LHCN-M2 (cell line): Measurements from ENCODE around the gene PLEKHG5. TPM values are rescaled to one million over a fixed set of nuclear protein-coding genes. Genes with fewer than 3 reads are reported as not detected.

Experiments used
- DNase-seq: peaks from one replicate; pipeline ENCODE4 v3.0.0-alpha.2; 2012; ENCODE audit warnings: low read depth
- polyA plus RNA-seq: library from polyadenylated mRNA; unstranded; fragments of >200 nt; gene quantifications from one replicate; pipeline ENCODE4 v1.2.1, GENCODE V29; 2012; ENCODE audit warnings: missing spikeins
- total RNA-seq: library from RNA; depleted of rRNA; stranded (reverse); fragments of >200 nt; gene quantifications from 2 replicates; pipeline ENCODE4 v1.2.3, GENCODE V29; 2014; rRNA removed

The PLEKHG5 gene, protein sequence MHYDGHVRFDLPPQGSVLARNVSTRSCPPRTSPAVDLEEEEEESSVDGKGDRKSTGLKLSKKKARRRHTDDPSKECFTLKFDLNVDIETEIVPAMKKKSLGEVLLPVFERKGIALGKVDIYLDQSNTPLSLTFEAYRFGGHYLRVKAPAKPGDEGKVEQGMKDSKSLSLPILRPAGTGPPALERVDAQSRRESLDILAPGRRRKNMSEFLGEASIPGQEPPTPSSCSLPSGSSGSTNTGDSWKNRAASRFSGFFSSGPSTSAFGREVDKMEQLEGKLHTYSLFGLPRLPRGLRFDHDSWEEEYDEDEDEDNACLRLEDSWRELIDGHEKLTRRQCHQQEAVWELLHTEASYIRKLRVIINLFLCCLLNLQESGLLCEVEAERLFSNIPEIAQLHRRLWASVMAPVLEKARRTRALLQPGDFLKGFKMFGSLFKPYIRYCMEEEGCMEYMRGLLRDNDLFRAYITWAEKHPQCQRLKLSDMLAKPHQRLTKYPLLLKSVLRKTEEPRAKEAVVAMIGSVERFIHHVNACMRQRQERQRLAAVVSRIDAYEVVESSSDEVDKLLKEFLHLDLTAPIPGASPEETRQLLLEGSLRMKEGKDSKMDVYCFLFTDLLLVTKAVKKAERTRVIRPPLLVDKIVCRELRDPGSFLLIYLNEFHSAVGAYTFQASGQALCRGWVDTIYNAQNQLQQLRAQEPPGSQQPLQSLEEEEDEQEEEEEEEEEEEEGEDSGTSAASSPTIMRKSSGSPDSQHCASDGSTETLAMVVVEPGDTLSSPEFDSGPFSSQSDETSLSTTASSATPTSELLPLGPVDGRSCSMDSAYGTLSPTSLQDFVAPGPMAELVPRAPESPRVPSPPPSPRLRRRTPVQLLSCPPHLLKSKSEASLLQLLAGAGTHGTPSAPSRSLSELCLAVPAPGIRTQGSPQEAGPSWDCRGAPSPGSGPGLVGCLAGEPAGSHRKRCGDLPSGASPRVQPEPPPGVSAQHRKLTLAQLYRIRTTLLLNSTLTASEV
- total RNA-seq, result 1.8 and 2.2 TPM in 2 replicates
- polyA plus RNA-seq, result 2.4 TPM

DNA sequence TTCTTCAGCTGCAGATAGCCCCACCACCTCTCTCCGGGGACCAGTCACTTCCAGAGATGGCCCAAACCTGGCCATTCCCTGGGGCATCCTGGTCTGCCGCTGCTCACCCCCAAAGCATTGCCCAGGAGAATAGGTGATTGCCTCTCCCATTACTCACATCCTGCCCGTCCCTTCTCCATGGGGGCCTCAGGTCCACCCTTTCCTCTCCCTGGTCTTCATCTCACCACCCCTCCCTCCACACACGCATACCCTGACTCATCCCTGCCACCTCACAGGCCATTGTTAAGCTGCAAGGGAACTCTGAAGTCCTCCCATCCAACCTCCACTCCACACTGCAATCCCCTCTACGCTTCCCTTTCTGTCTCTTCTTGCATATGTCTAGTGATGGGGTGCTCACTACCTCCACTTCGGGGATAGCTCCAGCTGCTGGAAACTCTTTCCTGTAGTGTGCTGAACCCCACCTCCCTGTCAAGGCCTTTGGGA lies at the start of gene PLEKHG5:
PLEKHG5 (minus strand) TSS at position 188 of the 483 bp plus-strand sequence. CDS start 14,096 bp downstream, outside the sequence.
- DNase-seq, result no peak

DNA sequence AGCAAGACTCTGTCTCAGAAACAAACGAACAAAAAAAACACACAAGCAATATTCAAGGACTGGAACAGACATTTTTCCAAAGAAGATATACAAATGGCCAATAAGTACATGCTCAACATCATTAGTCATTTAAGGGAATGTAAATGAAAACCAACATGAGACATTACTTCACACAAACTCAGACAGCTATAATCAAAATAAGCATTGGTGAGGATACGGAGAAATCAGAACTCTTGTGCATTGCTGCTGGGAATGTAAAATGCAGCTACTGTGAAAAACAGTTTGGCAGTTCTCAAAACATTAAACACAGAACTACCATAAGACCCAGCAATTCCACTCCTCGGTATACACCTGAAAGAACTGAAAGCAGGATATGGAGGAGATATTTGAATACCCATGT lies 47.5 kb upstream of the PLEKHG5 start:
- peak; percentile 42 for DNase-seq

DNA sequence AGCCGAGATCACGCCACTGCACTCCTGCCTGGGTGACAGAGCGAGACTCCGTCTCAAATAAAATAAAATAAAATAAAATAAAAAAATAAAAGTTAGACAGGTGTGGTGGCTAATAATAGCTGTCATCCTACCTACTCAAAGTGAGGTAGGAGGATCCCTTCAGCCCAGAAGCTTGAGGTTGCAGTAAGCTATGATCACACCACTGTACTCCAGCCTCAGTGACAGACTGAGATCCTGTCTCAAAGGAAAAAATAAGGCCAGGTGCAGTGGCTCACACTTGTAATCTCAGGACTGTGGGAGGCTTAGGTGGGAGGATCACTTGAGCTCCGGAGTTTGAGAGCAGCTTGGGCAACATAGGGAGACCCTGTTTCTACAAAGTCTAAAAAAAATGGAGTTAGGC lies 44.8 kb upstream of the PLEKHG5 start:
- DNase-seq, result no peak

DNA sequence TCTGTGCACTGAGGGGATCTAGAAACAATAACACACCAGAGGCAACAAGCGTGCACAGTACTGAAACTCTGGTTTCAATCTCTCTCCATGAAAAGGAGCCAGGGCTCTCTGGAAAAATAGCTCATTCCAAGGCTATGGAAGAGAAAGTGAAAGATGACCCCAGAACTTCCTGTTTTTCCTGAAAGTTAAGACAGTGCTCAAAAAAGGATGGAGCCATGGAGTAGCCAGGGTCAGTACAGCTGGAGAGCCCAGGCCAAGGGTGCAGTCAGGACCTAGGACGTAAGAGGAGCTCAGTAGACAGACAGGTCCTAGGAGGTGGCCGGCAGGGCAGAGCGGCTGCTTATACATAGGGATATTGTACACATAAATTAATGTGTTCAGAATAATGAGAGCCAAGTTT lies 43.7 kb upstream of the PLEKHG5 start:
- DNase-seq, result no peak

DNA sequence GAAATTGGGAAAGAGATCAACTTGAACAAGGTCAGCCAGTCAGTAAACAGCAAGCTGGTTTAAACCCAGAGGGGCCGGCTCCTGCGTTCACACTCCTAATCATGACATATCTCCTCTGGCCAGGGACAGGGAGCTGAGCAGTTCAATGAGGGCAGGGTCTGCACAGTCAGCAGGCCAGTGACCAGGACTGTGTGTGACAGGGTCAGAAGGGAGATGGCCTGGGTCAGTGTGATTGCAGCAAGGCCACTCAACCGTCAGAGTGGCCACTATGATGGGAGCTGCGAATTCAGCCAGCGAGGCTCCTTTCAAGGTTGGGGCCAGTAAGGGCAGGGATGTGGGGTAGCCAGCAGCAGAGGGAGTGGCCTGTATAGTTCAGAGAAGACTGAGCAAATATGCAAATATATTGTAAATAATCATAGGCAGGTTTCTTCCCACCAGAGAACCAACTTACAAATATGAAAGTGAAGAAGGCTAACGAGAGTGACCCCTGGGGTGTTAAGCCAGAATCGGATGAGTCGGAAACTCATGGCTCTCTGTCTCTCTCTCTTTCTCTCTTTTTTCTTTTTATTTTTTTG lies 42.9 kb upstream of the PLEKHG5 start:
- DNase-seq, result no peak

DNA sequence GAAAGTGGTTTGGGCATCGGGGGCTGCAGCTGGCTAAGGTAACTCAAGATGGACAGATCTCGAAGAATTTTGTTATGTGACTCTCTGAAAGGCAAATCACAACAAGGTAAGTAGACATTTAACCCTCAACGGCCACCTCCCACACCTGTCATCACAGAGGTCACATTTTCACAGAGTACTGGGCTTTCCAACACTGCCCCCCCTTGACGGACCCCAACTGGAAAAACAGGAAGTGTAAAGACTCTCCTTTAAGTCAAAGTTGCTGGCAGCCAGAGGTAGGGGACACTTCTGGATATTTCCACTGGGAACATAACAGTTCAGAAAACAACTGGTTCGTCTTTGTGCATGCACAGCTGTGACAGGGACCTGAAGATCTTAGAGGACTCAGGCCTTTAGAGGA lies 40.5 kb upstream of the PLEKHG5 start:
- DNase-seq, result no peak

DNA sequence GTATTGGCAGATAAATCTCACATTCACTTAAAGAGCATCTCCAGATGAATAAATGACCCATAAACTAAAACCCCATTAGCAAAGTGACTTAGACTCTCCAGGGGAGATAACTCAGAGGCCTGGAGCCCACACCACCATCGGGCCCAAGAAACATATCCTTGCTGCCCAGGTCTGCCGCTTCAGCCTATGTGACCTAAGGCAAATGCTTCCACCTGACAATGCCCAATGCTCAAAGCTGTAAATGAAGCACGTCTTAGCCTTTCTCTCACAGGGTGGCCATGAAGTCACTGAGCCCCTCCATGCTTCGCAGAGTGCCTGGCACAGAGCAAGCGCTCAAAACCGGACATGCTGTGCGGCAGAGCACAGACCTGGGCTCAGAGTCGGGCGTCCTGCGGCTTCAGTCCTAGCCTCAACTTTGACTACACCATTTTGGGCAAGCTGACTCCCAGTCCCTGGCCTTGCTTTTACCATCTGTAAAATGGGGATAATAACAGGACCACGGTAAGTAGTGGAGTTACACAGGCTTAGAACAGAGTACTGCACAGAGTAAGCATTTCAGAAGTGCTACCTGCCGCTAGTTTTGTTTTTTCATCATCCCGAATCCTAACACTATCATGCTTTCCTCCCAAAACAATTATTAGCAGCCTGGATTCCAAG lies 39.2 kb upstream of the PLEKHG5 start:
- DNase-seq, result no peak

DNA sequence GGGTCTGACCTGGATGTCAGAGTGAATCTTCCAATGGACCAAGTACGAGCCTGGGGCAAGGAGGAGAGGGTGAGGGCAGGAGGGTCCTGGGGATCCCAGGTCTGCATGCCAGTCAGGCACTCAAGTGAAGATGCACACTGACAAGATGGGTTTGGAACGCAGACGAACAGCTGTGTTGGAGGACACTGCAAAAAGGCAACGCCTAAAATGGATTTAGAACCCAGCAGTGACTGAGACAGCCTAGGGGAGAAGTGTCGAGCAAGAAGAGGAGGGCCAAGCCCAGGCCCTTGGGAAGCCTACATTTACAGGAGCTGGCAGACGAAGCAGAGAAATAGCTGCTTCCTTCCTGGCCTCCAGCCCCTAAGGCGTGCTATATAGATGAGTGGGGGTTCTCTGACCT lies 37.0 kb upstream of the PLEKHG5 start:
- no peak for DNase-seq

DNA sequence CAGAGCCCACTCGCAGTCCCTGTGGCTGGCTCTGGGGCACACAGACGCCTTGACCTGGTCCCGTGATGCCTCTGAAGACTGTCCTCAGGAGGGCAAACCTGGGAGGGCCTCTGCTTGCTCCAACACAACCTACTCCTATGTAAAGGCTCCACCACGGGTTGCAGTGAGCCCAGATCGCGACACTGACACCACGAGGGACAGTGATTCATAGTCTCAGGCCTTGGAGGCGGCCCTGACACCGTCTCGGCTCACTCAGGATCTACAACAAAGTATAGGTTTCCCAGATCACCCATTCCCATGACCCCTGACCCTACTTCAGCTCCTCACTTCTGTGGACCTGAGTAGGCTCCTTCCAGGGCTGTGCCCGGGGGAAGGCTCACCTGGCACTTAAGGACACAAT lies 34.8 kb upstream of the PLEKHG5 start:
- no peak for DNase-seq

DNA sequence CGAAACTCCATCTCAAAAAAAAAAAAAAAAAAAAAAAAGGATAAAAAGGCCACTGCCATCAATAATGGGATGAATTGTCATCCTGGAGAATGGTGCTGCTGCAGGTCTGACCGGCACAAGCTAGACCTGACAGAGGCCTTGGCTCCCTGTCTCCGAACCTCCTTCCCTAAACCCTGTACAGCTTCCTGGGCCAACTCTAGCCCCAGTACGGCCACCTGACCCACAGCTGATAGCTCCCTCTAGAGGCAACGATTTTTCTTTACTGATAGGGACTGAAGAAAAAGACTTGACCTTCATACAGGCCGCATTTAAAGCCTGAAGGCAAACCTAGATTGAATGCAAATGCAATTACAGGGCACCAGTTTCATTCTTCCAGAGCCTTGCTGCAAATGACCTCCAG lies 32.1 kb upstream of the PLEKHG5 start:
- peak; percentile 33 for DNase-seq

DNA sequence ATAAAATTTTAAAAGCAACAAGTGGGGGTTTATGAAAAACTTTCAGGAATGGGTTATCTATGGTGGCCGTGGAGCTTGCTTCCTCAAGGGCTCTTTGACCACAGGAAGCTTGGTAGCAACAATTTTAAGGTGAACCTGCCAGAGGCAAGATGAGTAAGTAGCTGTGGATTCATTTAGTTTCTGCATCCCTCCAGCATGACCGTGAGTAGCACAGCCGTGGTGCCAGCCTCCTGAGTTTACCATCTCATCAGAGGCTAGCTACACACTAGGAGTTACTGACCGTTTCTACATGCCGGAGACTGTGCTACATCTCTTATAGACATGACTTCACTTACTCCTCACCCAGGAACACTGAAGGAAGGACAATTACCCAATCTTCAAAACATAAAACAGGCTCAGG lies 30.1 kb upstream of the PLEKHG5 start:
- DNase-seq, result no peak

DNA sequence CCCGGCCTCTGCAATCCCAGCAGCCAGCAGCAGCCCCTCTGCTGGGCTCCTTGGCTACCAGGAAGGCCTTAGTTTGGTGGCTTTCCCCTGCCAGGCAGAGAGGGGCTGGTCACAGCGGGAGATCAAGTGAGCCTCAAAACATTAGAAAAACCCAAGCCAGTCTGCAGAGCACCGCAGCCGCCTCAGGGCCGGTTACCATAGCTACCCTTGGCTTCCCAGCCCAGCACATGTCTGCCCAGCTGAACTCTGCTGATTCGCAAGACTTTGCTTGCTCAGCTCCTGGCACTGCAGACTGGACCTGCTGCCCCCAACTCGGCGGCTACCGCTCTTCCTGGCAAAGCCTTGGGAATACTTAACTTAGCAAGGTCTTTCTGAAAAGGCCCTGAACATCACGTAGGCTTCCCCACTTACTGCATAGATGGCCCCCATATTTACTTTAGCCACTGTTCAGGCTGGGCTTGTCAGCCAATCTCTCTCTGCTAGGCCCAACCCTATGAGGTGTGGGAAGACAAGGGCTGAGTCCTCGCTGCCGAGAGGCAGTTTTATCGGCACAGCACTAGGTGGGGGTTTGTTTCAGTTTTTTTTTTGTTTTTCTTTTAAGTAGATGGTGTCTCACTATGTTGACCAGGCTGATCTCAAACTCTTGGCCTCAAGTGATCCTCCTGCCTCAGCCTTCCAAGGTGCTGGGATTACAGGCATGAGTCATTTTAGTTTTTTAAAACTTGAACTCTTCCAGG lies 28.6 kb upstream of the PLEKHG5 start:
- peak; percentile 34 for DNase-seq

DNA sequence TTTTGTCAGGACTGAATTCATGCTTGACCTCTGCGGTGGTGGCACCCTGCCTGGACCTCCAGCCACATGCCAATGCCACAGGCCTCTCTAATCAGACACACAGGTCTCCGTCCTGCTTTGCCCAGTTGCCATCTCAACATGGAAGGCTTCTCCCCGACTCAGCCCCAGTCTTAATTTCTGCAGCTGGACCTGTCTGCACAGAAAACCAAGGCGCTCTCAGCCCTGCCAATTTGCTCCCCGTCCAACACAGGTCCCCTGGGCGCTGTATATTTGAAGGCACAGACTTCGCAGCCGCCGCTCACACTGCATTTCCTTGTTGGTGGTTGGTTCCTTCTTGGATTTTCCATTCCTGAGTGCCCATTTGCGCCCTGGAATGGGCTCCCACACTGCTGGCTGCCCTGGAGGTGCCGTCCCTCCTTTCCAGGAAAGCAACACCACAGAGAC lies 28.0 kb upstream of the PLEKHG5 start:
- DNase-seq, result no peak

DNA sequence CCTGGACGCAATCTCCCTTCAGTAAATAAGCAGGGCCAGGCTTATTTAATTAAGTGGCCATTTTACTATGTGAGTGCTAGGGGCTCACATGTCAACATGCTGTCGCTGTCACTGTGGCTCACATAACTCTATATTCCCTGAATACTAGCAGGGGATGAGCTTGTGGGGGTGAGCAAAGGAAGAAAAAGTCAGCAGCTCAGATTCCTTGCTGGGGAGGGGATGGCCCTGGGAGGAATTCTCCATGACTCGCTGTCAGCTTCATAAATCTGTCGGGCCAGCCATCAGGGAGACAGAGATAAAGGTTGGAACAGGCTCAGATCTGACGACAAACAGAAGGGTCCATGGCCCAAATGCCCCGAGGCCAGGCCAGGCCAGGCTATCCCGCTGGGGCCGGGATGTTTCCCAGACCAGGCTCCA lies 26.0 kb upstream of the PLEKHG5 start:
- no peak for DNase-seq

DNA sequence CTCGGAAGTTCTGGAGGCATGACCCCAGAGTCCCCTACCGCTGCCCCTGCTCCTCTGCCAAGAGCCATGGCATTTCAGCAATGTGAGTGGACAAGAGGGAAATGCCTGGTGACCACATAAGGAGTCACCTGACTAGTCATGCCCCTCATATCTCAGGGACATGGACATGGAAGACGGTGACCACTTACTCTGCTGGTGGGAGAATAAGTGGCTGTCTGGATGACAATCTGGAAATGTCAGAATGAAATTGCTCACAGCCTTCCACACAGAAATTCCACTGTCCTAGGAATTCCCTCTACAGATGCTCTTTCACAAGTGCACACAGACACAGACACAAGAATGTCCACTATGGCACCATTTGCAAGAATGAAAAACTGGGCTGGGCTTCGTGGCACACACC lies 24.3 kb upstream of the PLEKHG5 start:
- peak; percentile 13 for DNase-seq

DNA sequence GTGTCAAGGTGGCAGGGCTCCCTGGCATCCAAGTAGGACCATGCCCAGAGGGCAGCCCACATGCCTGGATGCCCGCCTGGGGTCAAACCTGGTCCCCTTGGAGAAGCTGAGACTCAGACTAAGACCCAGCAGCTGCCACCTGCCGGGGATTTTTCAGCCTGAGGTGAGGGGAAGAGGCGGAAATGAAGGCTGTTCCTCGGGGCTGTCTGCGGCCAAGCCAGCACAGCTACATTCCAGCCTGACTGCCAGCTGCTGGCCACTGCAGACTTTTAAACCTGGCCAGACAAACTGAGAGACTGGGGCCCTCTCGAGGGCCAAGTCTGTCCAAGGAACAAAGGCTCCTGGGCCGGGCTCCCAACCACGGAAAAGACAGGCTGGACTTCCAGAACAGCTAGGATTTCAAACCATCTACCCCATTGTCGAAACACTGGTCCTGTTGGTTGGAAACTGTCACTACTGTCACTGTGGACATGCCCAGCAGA lies 21.9 kb upstream of the PLEKHG5 start:
- DNase-seq, result no peak

DNA sequence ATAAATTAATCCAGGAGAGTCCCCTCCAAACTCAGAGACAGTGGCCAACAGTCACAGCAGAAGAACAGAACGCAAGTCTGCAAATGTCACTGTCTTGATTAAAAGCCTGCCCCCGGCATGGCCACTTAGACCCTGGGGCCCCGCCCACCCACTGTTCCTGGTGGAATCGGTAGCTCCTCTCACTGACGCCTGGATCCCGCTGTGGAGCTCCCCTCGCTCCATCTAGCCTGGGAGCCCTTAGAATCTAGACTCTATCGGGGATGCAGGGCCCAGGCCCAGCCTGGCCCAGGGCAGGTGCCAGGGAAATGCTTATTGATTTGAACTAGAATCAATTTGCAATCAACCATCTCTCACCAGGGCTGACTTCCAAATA lies 21.4 kb upstream of the PLEKHG5 start:
- no peak for DNase-seq

DNA sequence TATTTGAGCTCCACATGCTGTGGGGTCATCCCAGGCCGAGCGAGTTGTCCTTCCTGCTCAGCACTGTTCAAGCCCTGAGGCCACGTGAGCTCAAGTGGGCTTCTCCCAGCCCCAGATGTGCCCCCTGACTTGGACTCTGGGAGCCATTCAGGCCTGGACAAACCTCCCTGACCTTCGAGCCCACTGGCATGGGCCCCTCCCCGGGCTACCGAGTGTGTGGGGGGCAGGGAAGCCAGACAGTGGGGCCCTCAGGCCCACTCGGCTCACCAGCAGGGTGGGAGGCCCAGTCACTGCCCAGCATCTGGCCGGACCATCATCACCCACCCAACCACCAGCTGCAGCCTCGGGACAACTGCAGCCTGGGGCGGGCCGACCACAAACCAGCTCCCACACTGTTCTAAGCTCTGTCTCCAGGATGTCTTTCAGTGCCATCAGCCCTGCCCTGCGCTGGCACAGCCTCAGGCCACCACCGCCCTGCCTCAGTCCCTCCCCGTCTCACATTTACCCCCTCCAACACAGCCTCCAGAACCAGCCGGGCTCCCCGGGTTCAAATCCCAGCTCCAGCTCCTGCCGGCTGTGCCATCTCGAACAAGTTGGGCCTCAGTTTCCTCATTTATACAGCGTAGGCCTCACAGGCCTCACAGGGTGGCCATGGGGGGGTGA lies 20.9 kb upstream of the PLEKHG5 start:
- DNase-seq, result no peak

DNA sequence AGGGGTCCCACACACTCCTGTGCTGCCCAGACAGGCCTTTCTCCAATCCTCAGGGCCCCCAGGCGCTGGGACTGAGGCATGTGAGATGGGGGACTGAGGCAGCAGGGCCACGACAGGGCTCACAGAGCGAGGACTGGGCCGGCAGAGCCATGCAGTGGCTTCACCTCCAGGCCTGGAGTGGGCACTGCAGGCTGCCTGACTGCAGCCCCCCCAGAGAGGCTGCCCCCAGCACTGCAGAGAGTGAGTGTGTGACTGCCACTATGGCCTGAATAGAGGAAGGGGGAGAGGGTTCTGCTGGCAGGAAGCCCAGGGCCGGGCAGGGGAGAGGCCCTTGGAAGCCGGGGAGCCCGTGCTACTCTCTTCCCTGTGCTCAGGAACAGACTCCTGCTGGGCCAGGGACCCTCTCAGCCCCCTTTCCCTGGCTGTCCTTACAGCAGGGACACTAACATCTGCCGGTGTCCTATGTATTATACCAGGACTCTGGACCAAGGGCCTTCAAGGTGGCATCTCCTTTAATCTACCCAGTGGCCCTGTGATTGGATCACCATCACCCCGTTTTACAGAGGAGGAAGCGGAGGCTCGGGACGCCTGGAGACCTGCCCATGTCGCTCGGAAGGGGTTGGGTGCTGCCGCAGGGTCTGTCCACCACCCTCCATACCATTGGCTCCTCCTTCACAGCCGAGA lies 20.2 kb upstream of the PLEKHG5 start:
- no peak for DNase-seq
